B cell (primary cell): ENCODE measurements around the gene CIITA. TPM values are rescaled to one million over a fixed set of nuclear protein-coding genes. Genes with fewer than 3 reads are reported as not detected.

Experiments used
- ATAC-seq: fragments of 200-7000 bp; cut with Tn5 transposase; one replicate; pipeline ENCODE4 v1.10.0; 2021; ENCODE audit warnings: low read depth, mild to moderate bottlenecking, moderate number of reproducible peaks, moderate library complexity
- CTCF ChIA-PET: fragments of 350-600 bp; sonication (Branson Sonifier 250); formaldehyde crosslinking; loops from one replicate; lab custom pipeline; 2021; ENCODE audit warnings: antibody characterized with exemption, inconsistent platforms; lab: Charles Lee
- POLR2A ChIA-PET: fragments of 350-600 bp; sonication (Branson Sonifier 250); formaldehyde crosslinking; loops from one replicate; lab custom pipeline; 2021; ENCODE audit warnings: antibody characterized with exemption; lab: Charles Lee
- DNase-seq: peaks from one replicate; pipeline ENCODE4 v3.0.0; 2013
- H2AFZ ChIP-seq: 2 replicates; pipeline ENCODE4 v1.6.1; 2012; ENCODE audit warnings: mild to moderate bottlenecking, low read depth, low read length; ENCODE audit not compliant: insufficient read depth, poor library complexity, severe bottlenecking
- H3K27ac ChIP-seq, 2 donors: 1 replicate in 1 of 2; 2 replicates in 1 of 2; pipeline ENCODE4 v1.5.1; 2012 to 2013; ENCODE audit warnings: low read length in 2 of 2, mild to moderate bottlenecking in 2 of 2, moderate library complexity in 1 of 2
- H3K27me3 ChIP-seq, 4 experiments: fragments of 200-600 bp in 1 of 4; sonication (generic) in 1 of 4; replicated peaks in 1 of 4; 1 replicate in 2 of 4; 2 replicates in 2 of 4; pipeline versions ENCODE4 v1.6.1 to v1.7.0; 2013 to 2016; ENCODE audit warnings: low read length in 3 of 4, mild to moderate bottlenecking in 2 of 4, mixed read lengths in 1 of 4, moderate library complexity in 1 of 4; ENCODE audit not compliant: insufficient read depth in 4 of 4, control insufficient read depth in 3 of 4; ENCODE audit errors: control extremely low read depth in 1 of 4
- H3K36me3 ChIP-seq, 2 experiments: replicated peaks in 1 of 2; 1 replicate in 1 of 2; 2 replicates in 1 of 2; pipeline versions ENCODE4 v1.6.1 to v1.7.1; 2013; ENCODE audit warnings: low read length in 1 of 2; ENCODE audit not compliant: insufficient read depth in 2 of 2, control insufficient read depth in 1 of 2; ENCODE audit errors: control extremely low read depth in 1 of 2, extremely low read depth in 1 of 2
- H3K4me1 ChIP-seq, 2 donors: fragments of 200-600 bp in 1 of 2; sonication (generic) in 1 of 2; 1 replicate in 1 of 2; 2 replicates in 1 of 2; pipeline versions ENCODE4 v1.5.1 to v1.6.1; 2013 to 2017; ENCODE audit warnings: low read length in 2 of 2; ENCODE audit not compliant: control insufficient read depth in 2 of 2, insufficient read depth in 2 of 2
- H3K4me2 ChIP-seq: replicated peaks from 2 replicates; pipeline ENCODE3; 2012; ENCODE audit warnings: mild to moderate bottlenecking, low read depth, low read length; ENCODE audit not compliant: poor library complexity, severe bottlenecking
- H3K4me3 ChIP-seq, 5 experiments: fragments of 200-600 bp in 1 of 5; sonication (generic) in 1 of 5; 1 replicate in 3 of 5; 2 replicates in 2 of 5; pipeline versions ENCODE4 v1.5.1 to v1.7.0; 2011 to 2016; ENCODE audit warnings: low read length in 4 of 5, mild to moderate bottlenecking in 4 of 5, low read depth in 2 of 5, control low read depth in 1 of 5, moderate library complexity in 1 of 5; ENCODE audit not compliant: insufficient read depth in 1 of 5; ENCODE audit errors: control extremely low read depth in 1 of 5, extremely low read depth in 1 of 5
- H3K79me2 ChIP-seq: fragments of 200-600 bp; sonication (generic); one replicate; pipeline ENCODE4 v1.6.0; 2016; ENCODE audit warnings: low read length; ENCODE audit not compliant: control insufficient read depth, insufficient read depth
- H3K9ac ChIP-seq: fragments of 200-600 bp; sonication (generic); 2 replicates; pipeline ENCODE4 v1.6.1; 2017; ENCODE audit warnings: mild to moderate bottlenecking, low read length, moderate library complexity
- H3K9me3 ChIP-seq, 3 donors: one replicate each; pipeline versions ENCODE4 v1.6.1 to v1.7.1; 2013; ENCODE audit warnings: low read length in 2 of 3; ENCODE audit not compliant: control insufficient read depth in 2 of 3, insufficient read depth in 1 of 3; ENCODE audit errors: control extremely low read depth in 1 of 3
- H4K20me1 ChIP-seq: 2 replicates; pipeline ENCODE4 v1.6.0; 2012; ENCODE audit warnings: mild to moderate bottlenecking, low read length; ENCODE audit not compliant: insufficient read depth, control insufficient read depth, poor library complexity, severe bottlenecking
- H3K27ac Mint-ChIP-seq: one replicate; pipeline ENCODE4 v1.8.0; 2021; ENCODE audit warnings: mixed read lengths
- H3K27me3 Mint-ChIP-seq: one replicate; pipeline ENCODE4 v1.8.0; 2021; ENCODE audit warnings: mixed read lengths
- H3K4me1 Mint-ChIP-seq: one replicate; pipeline ENCODE4 v1.8.0; 2021; ENCODE audit warnings: mixed read lengths
- H3K4me3 Mint-ChIP-seq: one replicate; pipeline ENCODE4 v1.8.0; 2021; ENCODE audit warnings: mixed read lengths
- H3K9me3 Mint-ChIP-seq: one replicate; pipeline ENCODE4 v1.8.0; 2022; ENCODE audit warnings: mixed read lengths; ENCODE audit not compliant: insufficient read depth
- CTCF ChIP-seq: fragments of 200-600 bp; IDR thresholded peaks from one replicate; pipeline ENCODE4 v1.8.0; 2022; ENCODE audit warnings: antibody characterized with exemption, mild to moderate bottlenecking
- EZH2 ChIP-seq: IDR thresholded peaks from 2 replicates; pipeline ENCODE4 v1.6.1; 2012; ENCODE audit warnings: borderline replicate concordance, low read depth, mild to moderate bottlenecking, moderate library complexity, low read length; ENCODE audit not compliant: insufficient read depth, poor library complexity, severe bottlenecking
- WGBS: methylation state at CpG from one replicate; pipeline ENCODE4 v1.1.5; 2013; ENCODE audit warnings: missing lambda C conversion rate; ENCODE audit not compliant: insufficient coverage; 5-methylcytosine and 5-hydroxymethylcytosine counted together
- intact Hi-C: fragments of 100-400 bp; cut with micrococcal nuclease; formaldehyde crosslinking; loops from one replicate; pipeline ENCODE4 v1.10.0; 2022
- polyA plus RNA-seq: library from polyadenylated mRNA; depleted of rRNA; stranded (reverse); fragments of >200 nt; gene quantifications from 2 replicates; pipeline ENCODE4 v1.2.3, GENCODE V29; 2012
- total RNA-seq, 2 donors: library from RNA; stranded (reverse); fragments of 120-200 nt in 1 of 2; gene quantifications; 1 replicate in 1 of 2; 2 replicates in 1 of 2; pipeline versions ENCODE4 v1.2.3 to v1.2.4, GENCODE V29; 2013 to 2022

CIITA gene
- total and polyA plus RNA-seq, 2 donors (not counting 1 experiment from before 2014, with no cell fraction given) = 632 to 719 TPM

- H3K27ac Mint-ChIP-seq = no peak overlapping the region
- H3K4me1 ChIP-seq = peaks cover 18% of the 10 kb centered on the region in 2 donors
These were observed 92.6 kb downstream of the CIITA start for GRCh38 chr16:10969615-10970014.

More at GRCh38 chr16:10969615-10970014, 92.6 kb downstream of the CIITA start:
- ChIA-PET CTCF (interaction anchor here (0.5 to 11.4 kb wide), 9 partner anchors 11 to 745 kb away, joined by 3 to 142 read pairs (median 3); partner anchors contain the start of gene SOCS1), POLR2A (no interaction called here)
- DNase-seq = no peak
- TF ChIP-seq EZH2 (no peak), CTCF (no peak)
- Histone ChIP-seq H3K79me2 (peaks cover 33% of the 10 kb centered on the region), H4K20me1 (peaks cover 7% of the 10 kb centered on the region), H3K4me2 (no peak overlapping the region), H3K27me3 (no peaks in the 10 kb centered on the region), H3K36me3 (peaks cover 1 to 79% of the 10 kb centered on the region in 2 experiments), H3K27ac (no peak overlapping the region), H3K9me3 (no peaks in the 10 kb centered on the region), H3K9ac (no peak overlapping the region), H2AFZ (no peak overlapping the region), H3K4me3 (no peak overlapping the region)
- Mint-ChIP-seq H3K27me3 (no peaks in the 10 kb centered on the region), H3K4me3 (no peak overlapping the region), H3K4me1 (peaks cover 26% of the 10 kb centered on the region), H3K9me3 (no peaks in the 10 kb centered on the region)
- ATAC-seq = no peak
- WGBS = no CpG with 5 or more reads among the region's 1 CpG
- intact Hi-C loops = loop anchor here (10.0 kb wide), 3 partner anchors 565 to 715 kb away; partner anchors contain the start of gene LITAF
